ENCODE measurements around the gene MARCHF4.

DNA sequence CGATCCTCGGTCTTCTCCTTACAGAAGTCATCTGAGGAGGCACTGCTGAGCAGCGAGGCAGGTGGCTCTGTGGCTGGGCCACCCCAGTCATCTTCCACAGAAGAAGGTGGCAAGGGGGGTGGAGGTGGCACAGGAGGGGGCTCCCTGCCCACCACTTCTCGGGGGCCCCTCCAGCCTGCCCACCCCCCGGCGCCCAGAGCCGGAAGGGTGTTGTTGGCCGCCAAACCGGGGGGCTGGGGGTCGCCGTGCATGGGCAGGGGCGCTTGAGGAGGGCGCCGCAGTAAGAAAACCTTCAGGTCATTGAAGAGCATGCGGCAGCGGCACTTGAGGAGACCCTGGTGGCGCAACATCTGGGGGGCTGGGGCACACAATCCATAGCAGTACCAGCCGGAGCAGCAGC, 2.5 kb downstream of the MARCHF4 start:
- TF ChIP-seq, protein P1, sequence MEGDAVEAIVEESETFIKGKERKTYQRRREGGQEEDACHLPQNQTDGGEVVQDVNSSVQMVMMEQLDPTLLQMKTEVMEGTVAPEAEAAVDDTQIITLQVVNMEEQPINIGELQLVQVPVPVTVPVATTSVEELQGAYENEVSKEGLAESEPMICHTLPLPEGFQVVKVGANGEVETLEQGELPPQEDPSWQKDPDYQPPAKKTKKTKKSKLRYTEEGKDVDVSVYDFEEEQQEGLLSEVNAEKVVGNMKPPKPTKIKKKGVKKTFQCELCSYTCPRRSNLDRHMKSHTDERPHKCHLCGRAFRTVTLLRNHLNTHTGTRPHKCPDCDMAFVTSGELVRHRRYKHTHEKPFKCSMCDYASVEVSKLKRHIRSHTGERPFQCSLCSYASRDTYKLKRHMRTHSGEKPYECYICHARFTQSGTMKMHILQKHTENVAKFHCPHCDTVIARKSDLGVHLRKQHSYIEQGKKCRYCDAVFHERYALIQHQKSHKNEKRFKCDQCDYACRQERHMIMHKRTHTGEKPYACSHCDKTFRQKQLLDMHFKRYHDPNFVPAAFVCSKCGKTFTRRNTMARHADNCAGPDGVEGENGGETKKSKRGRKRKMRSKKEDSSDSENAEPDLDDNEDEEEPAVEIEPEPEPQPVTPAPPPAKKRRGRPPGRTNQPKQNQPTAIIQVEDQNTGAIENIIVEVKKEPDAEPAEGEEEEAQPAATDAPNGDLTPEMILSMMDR (IDR thresholded peaks at IDR 0.05 in 2 of 3, conservative IDR thresholded peaks at IDR 0.05 in 1 of 3; ENCODE audit: borderline replicate concordance in 1 of 3, insufficient read depth in 1 of 3, low read depth in 2 of 3, low read length in 2 of 3), result no peak
- TF ChIP-seq, protein P2, sequence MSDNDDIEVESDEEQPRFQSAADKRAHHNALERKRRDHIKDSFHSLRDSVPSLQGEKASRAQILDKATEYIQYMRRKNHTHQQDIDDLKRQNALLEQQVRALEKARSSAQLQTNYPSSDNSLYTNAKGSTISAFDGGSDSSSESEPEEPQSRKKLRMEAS (IDR thresholded peaks at IDR 0.05), result no peak
- no peak for TF ChIP-seq CBX3 (IDR thresholded peaks at IDR 0.05; ENCODE audit: low read depth)
- TF ChIP-seq POLR2A (IDR thresholded peaks at IDR 0.05; ENCODE audit: borderline replicate concordance, extremely low read depth, insufficient read depth, insufficient read length), result no peak
- TF ChIP-seq POLR2AphosphoS5 (IDR thresholded peaks at IDR 0.05; ENCODE audit: low read depth, low read length), result no peak
- TF ChIP-seq CEBPB (IDR thresholded peaks at IDR 0.05; ENCODE audit: low read depth), result no peak
- TF ChIP-seq YY1 (IDR thresholded peaks at IDR 0.05; ENCODE audit: extremely low read depth, insufficient replicate concordance, low read depth, low read length), result no peak
- TF ChIP-seq, protein P3, sequence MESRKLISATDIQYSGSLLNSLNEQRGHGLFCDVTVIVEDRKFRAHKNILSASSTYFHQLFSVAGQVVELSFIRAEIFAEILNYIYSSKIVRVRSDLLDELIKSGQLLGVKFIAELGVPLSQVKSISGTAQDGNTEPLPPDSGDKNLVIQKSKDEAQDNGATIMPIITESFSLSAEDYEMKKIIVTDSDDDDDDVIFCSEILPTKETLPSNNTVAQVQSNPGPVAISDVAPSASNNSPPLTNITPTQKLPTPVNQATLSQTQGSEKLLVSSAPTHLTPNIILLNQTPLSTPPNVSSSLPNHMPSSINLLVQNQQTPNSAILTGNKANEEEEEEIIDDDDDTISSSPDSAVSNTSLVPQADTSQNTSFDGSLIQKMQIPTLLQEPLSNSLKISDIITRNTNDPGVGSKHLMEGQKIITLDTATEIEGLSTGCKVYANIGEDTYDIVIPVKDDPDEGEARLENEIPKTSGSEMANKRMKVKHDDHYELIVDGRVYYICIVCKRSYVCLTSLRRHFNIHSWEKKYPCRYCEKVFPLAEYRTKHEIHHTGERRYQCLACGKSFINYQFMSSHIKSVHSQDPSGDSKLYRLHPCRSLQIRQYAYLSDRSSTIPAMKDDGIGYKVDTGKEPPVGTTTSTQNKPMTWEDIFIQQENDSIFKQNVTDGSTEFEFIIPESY (IDR thresholded peaks at IDR 0.05; ENCODE audit: extremely low read depth, insufficient replicate concordance, low read length), result no peak
- no peak for TF ChIP-seq SRF (IDR thresholded peaks at IDR 0.05; ENCODE audit: low read depth)
- no peak for TF ChIP-seq ZFX (IDR thresholded peaks at IDR 0.05)
- TF ChIP-seq TCF7L2 (IDR thresholded peaks at IDR 0.05; ENCODE audit: borderline replicate concordance, extremely low read depth, insufficient read depth, insufficient read length), result no peak

Data from HCT116 (cell line).